ENCODE data around the gene UST.
A peak's percentile ranks its signal among the peaks of the same experiment; 100 is the strongest.

Gene UST

GRCh38 chr6:148816117-148816516, 69.3 kb downstream of the UST start:
- DNase-seq (ENCODE audit: low read depth) = no peak
- H3K4me3 ChIP-seq (ENCODE audit: low read depth, low read length) = no peak overlapping the region
- TF ChIP-seq CTCF (conservative IDR thresholded peaks at IDR 0.05; ENCODE audit: low read depth, low read length) = no peak

- no peak overlapping the region for H3K4me3 ChIP-seq (ENCODE audit: low read depth, low read length)
- DNase-seq (ENCODE audit: low read depth) = no peak
- no peak for TF ChIP-seq CTCF (conservative IDR thresholded peaks at IDR 0.05; ENCODE audit: low read depth, low read length)
Observed at GRCh38 chr6:148817689-148818088, 70.9 kb downstream of the UST start.

GRCh38 chr6:148818939-148819575, 72.2 kb downstream of the UST start:
- no peak for TF ChIP-seq CTCF (conservative IDR thresholded peaks at IDR 0.05; ENCODE audit: low read depth, low read length)
- no peak overlapping the region for H3K4me3 ChIP-seq (ENCODE audit: low read depth, low read length)
- DNase-seq (ENCODE audit: low read depth) = peak; percentile 80

GRCh38 chr6:148819852-148820251, 73.0 kb downstream of the UST start:
- no peak overlapping the region for H3K4me3 ChIP-seq (ENCODE audit: low read depth, low read length)
- TF ChIP-seq CTCF (conservative IDR thresholded peaks at IDR 0.05; ENCODE audit: low read depth, low read length) = no peak
- DNase-seq (ENCODE audit: low read depth) = no peak

GRCh38 chr6:148822819-148823218, 76.0 kb downstream of the UST start:
- no peak overlapping the region for H3K4me3 ChIP-seq (ENCODE audit: low read depth, low read length)
- DNase-seq (ENCODE audit: low read depth) = no peak
- no peak for TF ChIP-seq CTCF (conservative IDR thresholded peaks at IDR 0.05; ENCODE audit: low read depth, low read length)

- DNase-seq (ENCODE audit: low read depth) = no peak
- TF ChIP-seq CTCF (conservative IDR thresholded peaks at IDR 0.05; ENCODE audit: low read depth, low read length) = no peak
- no peak overlapping the region for H3K4me3 ChIP-seq (ENCODE audit: low read depth, low read length)
Observed at GRCh38 chr6:148824291-148824690, 77.5 kb downstream of the UST start.

- no peak for DNase-seq (ENCODE audit: low read depth)
- TF ChIP-seq CTCF (conservative IDR thresholded peaks at IDR 0.05; ENCODE audit: low read depth, low read length) = no peak
- H3K4me3 ChIP-seq (ENCODE audit: low read depth, low read length) = no peak overlapping the region
Observed at GRCh38 chr6:148824960-148825359, 78.1 kb downstream of the UST start.
